HG03558 (cell line): Measurements from ENCODE around the gene COL27A1.

Source experiments
- ATAC-seq: cut with Tn5 transposase; IDR thresholded peaks from one replicate; pipeline ENCODE4 v1.9.1; 2021; ENCODE audit warnings: moderate number of reproducible peaks; ENCODE audit not compliant: unreplicated experiment; ENCODE audit errors: extremely low read depth

Gene COL27A1

DNA sequence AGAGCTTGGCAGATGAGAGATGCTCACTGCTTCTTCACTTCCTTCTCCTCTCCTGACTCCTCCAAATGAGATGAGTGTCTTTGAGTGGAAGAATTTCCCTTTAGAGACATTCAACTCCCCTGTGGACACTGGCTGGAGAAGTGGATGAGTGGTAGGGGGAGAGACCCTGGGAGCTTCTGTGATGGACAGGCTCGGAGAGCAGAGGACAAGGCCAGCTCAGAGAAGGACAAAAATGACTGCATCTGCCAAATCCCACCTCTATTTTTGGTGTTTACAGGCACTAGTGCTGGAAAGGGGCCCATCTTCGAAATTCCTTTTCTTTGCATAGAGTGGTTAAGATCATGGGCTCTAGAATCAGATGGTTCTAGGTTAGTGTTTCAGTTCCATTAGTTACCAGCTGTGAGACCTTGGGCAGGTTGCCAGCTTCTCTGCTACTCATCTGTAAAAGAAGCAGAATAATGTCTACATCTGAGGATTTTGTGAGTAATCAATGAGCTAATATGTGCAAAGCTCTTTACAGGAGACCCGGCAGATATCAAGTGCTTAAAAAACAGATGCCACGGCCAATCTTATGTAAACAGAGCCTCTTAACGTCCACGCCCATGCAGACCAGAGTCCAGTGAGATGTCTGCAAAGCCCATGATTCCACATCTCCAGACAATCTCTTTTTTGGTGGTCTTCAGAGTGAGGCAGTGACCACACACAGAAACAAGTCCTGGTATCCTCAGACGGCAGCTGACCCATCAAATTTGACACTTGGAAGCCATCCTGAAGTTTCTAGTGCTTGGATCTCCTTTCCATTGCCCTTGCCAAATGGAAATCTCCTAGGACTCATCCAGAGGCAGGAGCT lies 13.6 kb upstream of the COL27A1 start:
- ATAC-seq = no peak

DNA sequence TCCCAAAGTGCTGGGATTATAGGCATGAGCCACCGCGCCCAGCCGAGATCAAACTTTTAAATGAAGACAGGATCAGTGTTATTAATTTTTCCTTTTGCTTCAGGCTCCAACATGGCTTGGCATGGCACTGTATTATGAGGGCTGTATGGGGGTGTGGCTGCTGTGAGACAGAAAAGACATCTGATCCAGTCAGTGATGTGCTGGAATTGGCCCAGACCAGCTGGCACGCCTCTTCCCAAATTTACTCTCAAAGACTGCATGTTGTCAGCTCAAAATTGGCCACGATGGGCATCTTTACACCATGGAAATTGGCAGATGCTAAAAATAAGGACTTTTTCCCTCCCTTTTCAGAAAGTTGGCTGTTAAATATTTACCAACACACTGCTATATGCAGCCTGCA lies 12.1 kb upstream of the COL27A1 start:
- ATAC-seq = no peak

DNA sequence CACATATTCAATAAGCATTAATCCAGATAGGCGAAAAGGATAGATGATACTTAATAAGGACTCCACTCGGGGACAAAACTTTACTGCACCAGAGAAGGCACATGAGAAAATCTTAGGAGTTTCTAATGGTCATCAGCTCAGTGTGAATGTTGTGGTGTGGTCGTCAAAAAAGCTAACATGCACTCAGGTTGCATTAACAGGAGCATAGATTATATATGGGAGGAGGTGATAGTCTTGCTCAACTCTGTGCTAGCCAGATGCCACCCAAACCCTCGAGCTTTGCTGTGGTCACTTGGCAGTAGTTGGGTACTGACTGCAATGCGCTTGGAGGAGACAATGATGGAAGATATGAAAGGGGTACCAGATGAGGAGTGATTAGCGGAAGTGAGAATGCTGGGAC lies 8.6 kb upstream of the COL27A1 start:
- ATAC-seq = no peak

DNA sequence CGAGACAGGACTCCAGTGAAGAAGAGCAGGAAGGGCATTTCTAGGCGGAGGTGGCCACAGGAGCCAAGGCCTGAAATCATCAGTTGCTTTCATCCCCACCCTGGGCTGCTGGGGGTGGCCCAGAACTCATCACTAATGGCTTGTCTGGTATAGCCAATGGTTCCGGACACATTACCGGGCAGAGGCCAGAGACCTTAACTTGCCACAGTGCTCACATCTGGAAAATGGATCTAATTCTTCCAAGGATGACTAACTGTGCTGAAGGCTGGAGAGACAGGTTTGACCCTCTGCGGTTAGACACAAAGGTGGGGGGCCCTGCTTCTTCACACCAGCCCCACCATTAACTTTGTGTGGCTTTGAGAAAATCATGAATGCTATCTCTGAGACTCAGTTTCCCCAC lies 6.2 kb upstream of the COL27A1 start:
- no peak for ATAC-seq

DNA sequence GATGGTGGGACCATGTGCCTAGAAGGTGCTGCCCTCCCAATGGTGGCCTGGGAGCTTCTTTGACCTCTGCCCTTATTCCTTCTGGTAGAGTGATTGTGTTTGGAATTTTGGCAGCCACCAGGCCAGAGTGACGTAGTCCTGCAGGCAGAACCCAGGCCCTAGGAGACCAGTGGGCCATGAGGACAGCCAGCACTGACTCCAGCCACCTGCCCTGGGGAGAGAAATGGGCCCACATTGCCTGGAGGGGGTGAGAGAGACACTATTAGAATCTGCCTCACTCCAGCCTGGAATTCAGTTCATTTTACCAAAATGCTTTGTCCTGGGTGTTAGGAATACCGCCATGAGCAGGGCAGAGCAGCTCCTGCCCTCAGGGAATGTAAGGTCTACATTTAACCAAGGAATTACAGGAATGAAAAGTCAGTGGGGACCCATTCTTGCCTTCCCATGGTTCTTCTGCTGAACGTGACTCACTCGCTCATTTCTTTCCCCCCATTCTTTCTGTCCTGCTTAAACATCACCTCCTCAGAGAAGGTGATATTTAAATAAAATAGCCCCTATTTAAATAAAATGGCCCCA lies 5.5 kb upstream of the COL27A1 start:
- no peak for ATAC-seq

DNA sequence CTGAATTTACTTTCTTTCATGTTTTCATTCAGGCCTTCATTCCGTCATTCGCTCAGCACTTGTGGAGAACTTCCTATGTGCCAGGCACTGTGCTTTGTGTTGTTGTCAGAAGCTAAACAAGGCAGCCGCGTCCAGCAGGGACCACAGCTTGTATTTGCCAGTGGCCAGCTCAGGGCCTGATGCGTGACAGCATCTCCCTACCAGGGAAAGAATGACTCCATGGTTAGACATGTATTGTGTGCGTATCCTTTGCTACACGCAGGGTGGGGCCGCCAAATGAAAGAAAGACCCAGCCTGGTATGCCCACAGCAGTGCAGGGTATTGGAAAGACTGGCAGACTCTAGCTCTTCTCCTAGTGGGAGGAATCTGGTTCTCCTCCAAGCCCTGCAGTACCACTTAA lies 4.7 kb upstream of the COL27A1 start:
- ATAC-seq = no peak

DNA sequence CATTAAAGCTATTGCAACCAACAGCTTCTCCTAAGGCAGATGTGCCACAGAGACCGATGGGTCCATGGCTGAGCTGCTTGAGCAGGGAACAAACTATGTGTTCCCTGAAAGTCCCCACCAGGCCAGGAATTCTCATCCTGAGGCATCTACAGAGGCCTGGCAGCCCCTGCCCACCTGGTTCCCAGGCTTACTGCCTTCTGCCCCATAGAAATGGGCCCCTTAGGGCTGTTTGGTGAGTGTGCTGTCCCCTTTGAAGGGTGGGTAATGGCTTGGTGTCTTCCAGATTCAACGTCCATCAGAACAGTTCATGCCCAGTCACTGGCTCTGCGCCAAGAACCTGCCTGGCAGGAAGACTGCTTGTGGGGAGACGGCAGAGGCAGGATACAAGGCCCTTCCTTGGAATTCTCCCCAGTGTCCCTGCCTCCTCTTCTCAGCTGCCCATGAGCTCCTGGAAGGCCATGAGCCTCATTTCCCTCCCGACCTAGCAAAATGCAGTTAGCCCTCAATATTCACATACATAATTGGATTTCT lies 3.8 kb upstream of the COL27A1 start:
- no peak for ATAC-seq

DNA sequence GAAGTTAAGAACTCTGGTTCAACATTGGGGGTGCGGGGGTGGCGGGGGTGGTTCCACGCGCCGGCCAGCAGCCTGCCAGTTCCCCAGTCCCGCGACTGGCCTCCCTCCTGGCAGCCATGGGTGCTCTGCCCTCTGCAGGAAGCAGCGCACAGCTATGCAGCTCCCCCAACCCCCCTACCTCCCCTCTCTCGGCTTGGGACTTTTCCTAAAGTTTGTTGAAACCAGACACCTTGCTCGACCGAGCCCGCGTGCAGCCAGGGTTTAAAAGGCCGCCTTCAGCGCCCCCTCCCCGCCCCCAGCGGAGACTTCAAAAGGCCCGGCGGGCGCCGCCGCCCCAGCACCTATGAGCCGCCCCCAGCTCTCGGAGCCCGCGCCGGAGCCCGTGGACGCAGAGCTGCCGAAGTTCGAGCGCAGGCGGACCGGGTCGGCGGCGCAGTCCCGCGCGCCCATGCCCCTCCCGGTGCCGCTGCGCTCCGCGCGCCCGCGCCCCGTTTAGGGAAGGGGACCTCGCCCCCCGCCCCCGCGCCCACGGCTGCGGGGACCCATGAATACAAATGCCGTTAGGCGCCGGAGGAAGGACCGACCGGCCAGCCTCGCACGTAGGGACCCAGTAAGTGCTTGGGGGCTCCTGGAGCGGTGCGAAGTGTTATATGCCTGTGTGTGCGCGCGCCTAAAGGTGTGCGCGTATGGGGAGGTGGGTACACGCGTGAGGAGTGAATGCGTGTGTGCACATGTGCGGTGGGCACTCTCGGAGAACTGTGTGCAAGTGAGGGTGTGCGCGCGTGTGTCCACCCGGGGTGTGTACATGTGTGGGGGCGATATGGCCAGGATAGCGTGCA lies 1.4 kb upstream of the COL27A1 start:
- ATAC-seq = no peak

DNA sequence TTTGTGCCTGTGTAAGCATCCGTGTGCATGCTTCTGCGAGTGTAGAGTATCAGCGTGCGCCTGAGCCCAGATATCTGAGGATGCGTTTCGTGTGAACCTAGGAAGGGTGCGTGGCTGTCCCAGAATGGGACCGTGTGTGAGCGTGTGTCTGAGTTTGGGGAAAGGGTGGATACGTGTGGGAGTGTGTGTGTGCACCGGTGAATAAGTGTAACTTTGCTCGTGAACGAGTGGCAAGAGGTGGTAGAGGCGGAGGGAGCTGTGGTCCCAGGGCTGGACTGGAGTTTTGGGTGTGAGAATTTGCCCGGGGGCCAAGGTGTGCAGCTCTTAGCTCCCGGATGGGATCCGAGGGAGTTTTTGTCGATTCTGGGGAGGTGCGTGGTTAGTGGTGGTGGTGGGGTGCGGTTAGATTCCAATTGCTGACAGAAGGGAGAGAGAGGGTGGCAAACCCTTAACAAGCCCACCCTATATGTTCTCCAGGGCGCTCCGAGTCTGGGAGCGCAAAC lies 686 bp upstream of the COL27A1 start:
- no peak for ATAC-seq

DNA sequence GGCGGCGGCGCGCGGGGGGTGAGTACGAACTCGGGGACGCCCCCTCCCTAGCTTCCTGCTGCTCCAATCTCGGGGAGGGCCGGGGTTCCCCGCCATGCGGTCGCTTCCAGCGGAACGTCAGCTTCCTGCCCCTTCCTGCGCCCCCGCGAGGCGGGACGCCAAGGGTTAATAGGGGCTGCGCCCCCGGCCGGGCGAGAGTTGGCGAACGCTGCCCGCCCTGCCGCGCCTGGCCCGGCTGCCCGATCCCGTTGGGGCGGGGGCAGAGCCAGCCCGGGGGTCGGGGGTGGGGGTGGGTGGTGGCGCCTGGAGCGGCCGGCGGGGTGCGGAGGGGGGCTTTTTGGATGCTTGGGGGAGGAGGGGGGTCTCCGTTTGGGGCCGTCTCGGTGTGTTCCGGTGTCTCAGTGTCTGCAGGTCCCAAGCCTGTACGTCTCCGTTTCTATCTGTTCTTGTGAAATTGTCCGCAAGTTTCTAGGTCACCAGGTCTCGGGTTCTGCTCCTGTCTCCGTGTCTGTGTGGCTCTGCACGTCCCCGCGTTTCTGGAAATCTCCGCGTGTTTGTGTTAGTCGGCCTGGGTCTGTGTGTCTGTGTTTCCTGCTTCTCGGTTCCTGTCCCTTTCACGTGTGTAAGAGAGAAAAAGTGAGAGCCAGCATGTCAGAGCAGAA lies 789 bp downstream of the COL27A1 start:
- ATAC-seq = no peak

DNA sequence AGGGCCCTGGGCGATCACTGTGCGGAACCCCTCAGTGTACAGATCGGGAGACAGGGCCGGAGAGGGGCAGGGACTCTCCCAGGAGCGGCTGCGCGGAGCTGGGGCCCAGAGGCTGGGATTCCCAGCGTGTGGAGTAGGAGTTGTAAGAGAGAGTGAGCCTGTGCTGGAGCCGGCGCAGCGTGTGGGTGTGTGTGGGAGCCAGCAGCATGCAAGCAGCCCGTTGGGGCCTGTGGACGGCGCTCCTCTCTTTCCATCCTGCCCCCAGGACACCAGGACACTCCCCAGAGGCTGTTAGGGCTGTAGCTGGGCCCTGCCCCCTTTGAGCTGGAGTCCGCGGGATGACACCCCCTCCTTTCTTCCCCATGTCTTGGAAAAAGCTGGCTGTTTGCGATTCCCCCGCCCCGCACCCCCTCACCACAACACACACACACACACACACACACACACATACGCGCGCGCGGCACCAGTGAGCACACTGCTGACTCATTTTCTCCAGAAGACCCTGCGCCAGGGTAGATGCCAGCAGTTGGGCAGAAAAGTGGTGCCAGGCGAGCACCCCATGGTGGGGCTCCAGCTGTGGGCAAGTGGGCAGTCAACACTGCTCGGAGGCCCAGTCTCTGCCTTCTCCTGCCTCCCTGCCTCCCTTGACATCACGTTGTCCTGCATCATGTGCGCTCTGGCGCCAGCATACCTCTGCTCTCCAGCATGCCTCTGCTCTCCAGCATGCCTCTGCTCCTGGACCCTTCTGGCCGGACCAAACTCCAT lies 1.5 kb downstream of the COL27A1 start:
- ATAC-seq = no peak

DNA sequence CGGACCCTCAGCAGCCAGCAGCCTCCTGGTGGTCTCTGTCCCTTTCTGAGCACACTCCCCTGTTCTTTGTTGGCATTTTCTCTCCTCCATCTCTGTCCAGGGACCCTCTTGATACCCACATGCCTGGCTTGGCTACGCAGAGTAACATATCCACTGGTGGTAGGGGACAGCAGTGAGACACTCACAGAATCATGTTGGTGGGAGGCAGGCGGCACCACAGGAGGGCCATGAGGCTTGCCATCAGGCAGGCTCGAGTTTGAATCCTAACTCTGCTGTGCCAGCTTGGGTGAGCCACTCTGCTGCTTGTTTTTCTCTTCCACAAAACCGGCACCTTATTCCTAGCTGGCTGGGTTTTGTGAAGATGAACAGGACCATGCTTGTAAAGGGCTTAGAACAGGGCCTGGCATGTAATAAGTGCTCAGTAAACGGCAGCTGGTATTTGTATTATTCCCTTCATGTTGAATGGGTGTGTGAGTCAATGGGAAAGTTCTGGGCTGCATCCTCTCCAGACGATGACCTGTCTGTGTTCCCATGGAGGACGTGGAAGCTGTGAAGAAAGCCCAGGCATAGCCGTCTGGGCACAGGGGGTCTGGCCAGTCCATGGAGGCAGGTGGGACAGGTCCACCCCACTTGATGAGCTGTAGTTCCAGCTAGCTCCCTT lies 2.3 kb downstream of the COL27A1 start:
- no peak for ATAC-seq

DNA sequence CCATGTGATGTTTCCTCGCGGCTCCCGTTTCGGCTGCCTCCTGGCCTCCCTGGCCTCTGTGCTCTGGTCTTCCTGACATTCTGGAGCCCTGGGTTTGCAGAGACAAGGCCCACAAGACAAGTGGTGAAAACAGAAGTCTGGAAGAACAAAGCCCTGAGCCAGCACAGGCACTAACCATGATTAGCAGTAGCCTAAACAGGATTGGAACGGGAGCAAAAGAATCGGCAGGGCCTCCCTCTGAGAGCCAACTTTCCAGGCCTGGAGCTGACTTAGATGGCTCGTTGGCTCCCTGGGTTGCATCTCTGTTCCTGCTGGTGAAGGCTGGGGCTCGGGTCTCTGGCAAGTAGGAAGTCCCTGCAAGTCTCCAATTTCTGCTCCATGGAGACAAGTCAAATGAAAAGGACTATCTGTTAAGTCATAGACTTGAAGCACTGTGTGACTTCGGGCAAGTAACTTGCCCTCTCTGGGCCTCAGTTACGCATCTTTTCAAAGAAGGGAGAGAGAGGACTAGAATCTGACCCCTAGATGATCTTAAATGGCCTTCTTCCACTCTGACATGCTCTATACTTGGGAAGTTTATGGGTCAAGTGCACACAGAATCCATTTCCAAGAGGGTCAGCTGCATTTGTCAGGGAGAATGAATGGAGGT lies 3.3 kb downstream of the COL27A1 start:
- no peak for ATAC-seq

DNA sequence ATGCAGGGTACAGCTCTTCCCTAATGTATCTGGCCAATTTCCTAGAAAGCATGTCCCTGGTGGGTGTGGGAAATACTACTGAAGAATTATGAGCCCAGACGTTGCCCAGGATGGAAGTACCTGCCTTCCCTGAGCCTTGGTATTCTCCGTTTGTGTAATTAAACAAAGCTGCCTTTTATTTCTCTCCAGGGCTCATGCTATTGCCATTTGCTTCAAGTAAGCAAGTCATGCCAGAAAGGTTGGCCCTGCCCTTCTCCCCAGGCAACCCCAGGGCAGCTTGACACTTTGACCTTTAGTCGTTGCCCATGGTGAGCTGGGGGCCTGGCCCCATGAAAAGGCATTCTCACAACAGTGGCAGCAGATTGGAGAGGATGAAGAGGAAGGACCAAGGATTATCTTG lies 4.4 kb downstream of the COL27A1 start:
- ATAC-seq = no peak

DNA sequence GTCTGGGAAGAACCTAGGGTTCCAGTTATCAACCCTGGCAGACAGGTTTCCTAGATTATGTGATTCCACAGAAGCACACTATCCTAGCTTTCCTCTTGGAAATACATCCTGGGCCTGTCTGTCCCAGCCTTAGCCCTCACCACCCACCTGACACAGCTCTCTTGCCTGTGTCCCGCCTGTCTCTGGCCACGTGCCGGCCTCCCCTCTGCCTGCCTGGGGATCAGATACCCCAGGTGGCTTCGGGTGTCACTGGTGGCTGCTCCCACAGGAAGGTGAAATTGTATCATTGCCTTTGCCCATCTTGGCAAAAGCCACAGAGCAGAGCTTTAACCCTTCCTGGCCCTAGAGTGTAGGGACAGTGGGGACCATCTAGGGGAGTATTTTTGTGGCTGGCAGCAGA lies 6.2 kb downstream of the COL27A1 start:
- no peak for ATAC-seq

DNA sequence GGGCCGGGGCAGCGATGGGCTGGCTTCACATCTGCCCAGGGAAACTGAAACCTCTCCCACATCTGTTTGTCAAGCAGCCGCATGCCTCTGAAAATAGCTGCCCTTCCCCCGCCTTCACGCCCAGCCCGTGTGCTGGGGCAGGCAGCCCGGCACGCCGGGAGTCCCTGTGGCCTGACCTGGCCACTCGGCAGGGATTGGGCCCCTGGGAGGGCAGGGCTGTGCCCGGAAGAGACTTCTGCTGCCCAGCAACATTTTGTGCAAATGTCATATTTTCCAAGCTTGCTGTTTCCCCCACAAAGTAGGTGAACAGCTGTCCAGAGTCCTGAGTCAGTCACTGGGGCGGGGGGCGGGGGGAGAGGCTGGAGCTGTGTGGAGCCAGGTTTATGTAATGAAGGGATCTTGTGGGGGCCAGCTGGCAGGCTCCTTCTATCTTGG lies 8.2 kb downstream of the COL27A1 start:
- ATAC-seq = no peak

DNA sequence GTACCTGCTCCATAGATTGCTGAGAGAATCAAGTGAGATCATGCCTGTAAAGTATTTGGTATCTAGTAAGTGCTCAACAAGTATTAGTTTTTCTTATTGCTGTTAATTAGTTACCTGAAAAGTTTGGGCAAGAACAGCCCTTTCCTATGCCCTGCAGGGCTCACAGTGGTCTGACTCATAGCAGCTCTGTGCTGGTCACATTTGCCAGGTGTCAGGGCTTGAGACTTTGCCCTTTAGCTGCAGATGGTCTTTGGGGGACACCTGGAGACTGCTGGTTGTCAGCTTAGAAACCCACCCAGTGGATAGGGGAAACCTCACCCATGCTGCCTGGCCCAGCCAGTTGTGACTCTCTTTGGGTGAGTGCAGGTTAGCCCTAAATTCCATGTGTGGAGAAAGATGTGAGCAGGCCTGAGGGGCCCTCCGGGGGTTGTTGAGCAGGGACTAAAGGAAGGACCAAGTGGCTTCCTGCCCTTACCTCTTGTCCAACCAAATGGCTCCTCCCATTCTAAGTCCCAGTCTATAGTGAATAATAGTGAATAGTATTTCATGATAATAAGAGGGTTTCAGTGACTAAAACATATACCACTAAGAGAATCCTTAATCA lies 9.0 kb downstream of the COL27A1 start:
- ATAC-seq = no peak
